ENCODE data around the gene HINFP.

Gene HINFP

GRCh38 chr11:119121008-119121810 is at the start of gene HINFP:
HINFP (plus strand) TSS chr11:119121580; CDS start chr11:119126945, 5,365 bp downstream.
- DNase-seq (ENCODE audit: low spot score) = peak; percentile 99

- DNase-seq (ENCODE audit: low spot score) = no peak
These were observed 43.5 kb upstream of the HINFP start for GRCh38 chr11:119077839-119078238.

GRCh38 chr11:119078675-119079420 is 42.5 kb upstream of the HINFP start:
- DNase-seq (ENCODE audit: low spot score) = no peak

- no peak for DNase-seq (ENCODE audit: low spot score)
These were observed 39.6 kb upstream of the HINFP start for GRCh38 chr11:119081682-119082260.

GRCh38 chr11:119084663-119085436 is 36.5 kb upstream of the HINFP start, which contains the start of gene HMBS:
HMBS (plus strand) TSS chr11:119084881; CDS start chr11:119085034, 153 bp downstream.
- DNase-seq (ENCODE audit: low spot score) = peak; percentile 95

GRCh38 chr11:119085437-119085847 is 35.9 kb upstream of the HINFP start:
- peak; percentile 20 for DNase-seq (ENCODE audit: low spot score)

- no peak for DNase-seq (ENCODE audit: low spot score)
These were observed 34.3 kb upstream of the HINFP start for GRCh38 chr11:119087123-119087522.

- DNase-seq (ENCODE audit: low spot score) = no peak
These were observed 33.6 kb upstream of the HINFP start for GRCh38 chr11:119087747-119088241.

- no peak for DNase-seq (ENCODE audit: low spot score)
These were observed 33.0 kb upstream of the HINFP start for GRCh38 chr11:119088406-119088805.

GRCh38 chr11:119089319-119089718 is 32.1 kb upstream of the HINFP start:
- no peak for DNase-seq (ENCODE audit: low spot score)

GRCh38 chr11:119091178-119091577 is 30.2 kb upstream of the HINFP start:
- DNase-seq (ENCODE audit: low spot score) = no peak

- DNase-seq (ENCODE audit: low spot score) = no peak
These were observed 29.2 kb upstream of the HINFP start for GRCh38 chr11:119091966-119092879.

- no peak for DNase-seq (ENCODE audit: low spot score)
These were observed 28.2 kb upstream of the HINFP start for GRCh38 chr11:119092880-119093842.

GRCh38 chr11:119093942-119094815 is 27.2 kb upstream of the HINFP start:
- peak; percentile 37 for DNase-seq (ENCODE audit: low spot score)

GRCh38 chr11:119094816-119095065 is 26.6 kb upstream of the HINFP start:
- DNase-seq (ENCODE audit: low spot score) = peak; percentile 66

- DNase-seq (ENCODE audit: low spot score) = peak; percentile 100
These were observed 26.1 kb upstream of the HINFP start for GRCh38 chr11:119095066-119095880.

- DNase-seq (ENCODE audit: low spot score) = no peak
These were observed 21.7 kb upstream of the HINFP start for GRCh38 chr11:119099711-119100110.

Data from hepatic stellate cell (primary cell).